WI38 (cell line): ENCODE measurements around the gene ARID5B.

Experiments used
- H3K4me3 ChIP-seq: 2 replicates; pipeline ENCODE4 v1.5.1; 2011; ENCODE audit warnings: low read depth, mild to moderate bottlenecking, control low read depth, low read length
- CTCF ChIP-seq: IDR thresholded peaks from 2 replicates; pipeline ENCODE4 v1.5.1; 2012; ENCODE audit warnings: low read depth, mild to moderate bottlenecking, control low read depth, low read length

The ARID5B gene

GRCh38 chr10:62136931-62137330 lies 235.4 kb downstream of the ARID5B start:
- H3K4me3 ChIP-seq, result no peak overlapping the region
- TF ChIP-seq CTCF, result no peak
